Prostate gland (tissue), 2 donors: ENCODE data around the gene PARVB. TPM values are rescaled to one million over a fixed set of nuclear protein-coding genes. Genes with fewer than 3 reads are reported as not detected.

Experiments
- DNase-seq: peaks from one replicate; pipeline ENCODE4 v3.0.0-alpha.2; 2019; ENCODE audit warnings: low spot score
- H3K27ac ChIP-seq, 2 donors: fragments of 200-600 bp; sonication (generic); 2 replicates each; pipeline ENCODE4 v1.5.1; 2017 to 2019
- H3K27me3 ChIP-seq: fragments of 200-600 bp; sonication (generic); replicated peaks from 2 replicates; pipeline ENCODE4 v1.5.1; 2019; ENCODE audit not compliant: insufficient read depth
- H3K36me3 ChIP-seq, 2 donors: fragments of 200-600 bp; sonication (generic); 1 replicate in 1 of 2; 2 replicates in 1 of 2; pipeline versions ENCODE4 v1.5.1 to v1.8.1; 2017 to 2019
- H3K4me1 ChIP-seq: fragments of 200-600 bp; sonication (generic); replicated peaks from 2 replicates; pipeline ENCODE4 v1.5.1; 2019
- H3K4me3 ChIP-seq, 2 donors: fragments of 200-600 bp; sonication (generic); 2 replicates each; pipeline ENCODE4 v1.5.1; 2017 to 2019
- H3K9me3 ChIP-seq: fragments of 200-600 bp; sonication (generic); 2 replicates; pipeline ENCODE4 v1.5.1; 2017
- CTCF ChIP-seq, 4 experiments: fragments of 200-600 bp in 2 of 4; fragments of 450-650 bp in 2 of 4; sonication (generic) in 2 of 4; IDR thresholded peaks; 1 replicate in 3 of 4; 2 replicates in 1 of 4; pipeline ENCODE4 v1.5.1; 2016 to 2019; ENCODE audit warnings: antibody characterized with exemption in 4 of 4, mild to moderate bottlenecking in 2 of 4, moderate library complexity in 2 of 4
- POLR2A ChIP-seq: fragments of 450-650 bp; IDR thresholded peaks from one replicate; pipeline ENCODE4 v1.6.1; 2016; ENCODE audit warnings: antibody characterized with exemption, mild to moderate bottlenecking
- POLR2AphosphoS5 ChIP-seq: sonication (generic); formaldehyde crosslinking; IDR thresholded peaks from one replicate; pipeline ENCODE4 v1.6.1; 2017; ENCODE audit warnings: antibody characterized with exemption
- WGBS: methylation state at CpG from one replicate; pipeline ENCODE4 v1.1.5; 2018; 5-methylcytosine and 5-hydroxymethylcytosine counted together
- intact Hi-C: fragments of 100-400 bp; cut with DNase I; formaldehyde crosslinking; loops from one replicate; pipeline ENCODE4 v1.14.2; 2022
- total RNA-seq, 2 donors: library from RNA; depleted of rRNA; stranded (reverse); fragments of >200 nt; gene quantifications; one replicate each; pipeline ENCODE4 v1.1.0, GENCODE V29; 2016

PARVB gene
- total RNA-seq, 2 donors from 2014 or later = 11.7 to 28.4 TPM

- Histone ChIP-seq H3K4me3 (no peak overlapping the region), H3K36me3 (no peaks in the 10 kb centered on the region), H3K4me1 (no peaks in the 10 kb centered on the region), H3K27me3 (no peaks in the 10 kb centered on the region), H3K9me3 (no peaks in the 10 kb centered on the region), H3K27ac (no peak overlapping the region)
- 91% methylated on average over 7 of the region's 7 CpGs for WGBS
- no peak for DNase-seq
- no peak for TF ChIP-seq CTCF (IDR thresholded peaks at IDR 0.05)
- no peak for TF ChIP-seq POLR2AphosphoS5
- no peak for TF ChIP-seq POLR2A
- intact Hi-C loops = no loop called here
Observed at GRCh38 chr22:44159811-44160210, 135.7 kb downstream of the PARVB start.

- WGBS = 80% methylated on average over 5 of the region's 5 CpGs
- TF ChIP-seq CTCF (IDR thresholded peaks at IDR 0.05) (no peak), POLR2A (no peak), POLR2AphosphoS5 (no peak)
- H3K9me3 ChIP-seq = no peaks in the 10 kb centered on the region
- H3K27me3 ChIP-seq = no peaks in the 10 kb centered on the region
- no peaks in the 10 kb centered on the region for H3K4me1 ChIP-seq
- intact Hi-C loops = no loop called here
- H3K36me3 ChIP-seq = no peaks in the 10 kb centered on the region
- no peak overlapping the region for H3K4me3 ChIP-seq
- no peak for DNase-seq
- no peak overlapping the region for H3K27ac ChIP-seq
Observed at GRCh38 chr22:44160421-44160820, 136.3 kb downstream of the PARVB start.

GRCh38 chr22:44161673-44162072, 137.6 kb downstream of the PARVB start:
- no peak overlapping the region for H3K4me3 ChIP-seq
- WGBS = 96% methylated on average over 10 of the region's 11 CpGs
- no peak overlapping the region for H3K27ac ChIP-seq
- H3K9me3 ChIP-seq = no peaks in the 10 kb centered on the region
- H3K27me3 ChIP-seq = no peaks in the 10 kb centered on the region
- intact Hi-C loops = no loop called here
- H3K36me3 ChIP-seq = no peaks in the 10 kb centered on the region
- no peak for DNase-seq
- H3K4me1 ChIP-seq = no peaks in the 10 kb centered on the region
- no peak for TF ChIP-seq CTCF (IDR thresholded peaks at IDR 0.05)
- no peak for TF ChIP-seq POLR2AphosphoS5
- no peak for TF ChIP-seq POLR2A

DNA sequence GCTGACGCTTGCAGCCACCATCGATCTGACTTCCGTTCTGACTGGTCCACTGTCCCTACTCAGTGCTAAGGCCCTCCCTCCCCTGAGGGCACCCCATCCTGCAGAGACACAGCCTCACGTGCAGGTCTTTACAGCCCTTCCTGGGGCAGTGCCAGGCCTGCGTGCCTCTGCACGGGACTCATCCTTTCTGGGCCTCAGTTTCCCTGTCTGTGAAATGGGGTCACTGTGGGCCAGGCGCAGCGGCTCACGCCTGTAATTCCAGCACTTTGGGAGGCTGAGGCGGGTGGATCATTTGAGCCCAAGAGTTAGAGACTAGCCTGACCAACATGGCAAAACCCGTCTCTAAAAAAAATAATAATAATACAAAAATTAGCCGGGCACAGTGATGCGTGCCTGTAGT, 138.9 kb downstream of the PARVB start:
- H3K36me3 ChIP-seq = no peaks in the 10 kb centered on the region

More for the DNA sequence above, 138.9 kb downstream of the PARVB start:
- H3K4me1 ChIP-seq = no peaks in the 10 kb centered on the region
- no peak overlapping the region for H3K4me3 ChIP-seq
- no peaks in the 10 kb centered on the region for H3K27me3 ChIP-seq
- no peaks in the 10 kb centered on the region for H3K9me3 ChIP-seq
- no peak for DNase-seq
- TF ChIP-seq CTCF (IDR thresholded peaks at IDR 0.05) (no peak), POLR2AphosphoS5 (no peak), POLR2A (no peak)
- no peak overlapping the region for H3K27ac ChIP-seq
- intact Hi-C loops = no loop called here
- WGBS = 86% methylated on average over 13 of the region's 13 CpGs
